Stimulated activated naive B cell treated with anti-CD40 and anti-IgM and Interleukin-4, amounts not matched to agents 10 μg/mL and 1 μg/mL and 100 μg/mL, for 72 hours (primary cell): ENCODE results near the gene HOXD9.

Experiments used
- ATAC-seq, 2 donors: fragments of 150-1000 bp; cut with Tn5 transposase; replicated peaks; 2 replicates each; pipeline ENCODE4 v1.10.0; 2021; ENCODE audit warnings: moderate library complexity in 1 of 2
- DNase-seq: peaks from one replicate; pipeline ENCODE4 v3.0.0; 2021
- H3K27ac Mint-ChIP-seq: one replicate; pipeline ENCODE4 v1.8.0; 2022; ENCODE audit warnings: mild to moderate bottlenecking, mixed read lengths
- H3K27me3 Mint-ChIP-seq, 2 donors: one replicate each; pipeline ENCODE4 v1.8.0; 2022; ENCODE audit warnings: mixed read lengths in 2 of 2
- H3K36me3 Mint-ChIP-seq, 2 donors: one replicate each; pipeline ENCODE4 v1.8.0; 2022; ENCODE audit warnings: mixed read lengths in 2 of 2, mild to moderate bottlenecking in 1 of 2
- H3K4me1 Mint-ChIP-seq, 2 donors: one replicate each; pipeline ENCODE4 v1.8.0; 2022; ENCODE audit warnings: mixed read lengths in 2 of 2, mild to moderate bottlenecking in 1 of 2
- H3K4me3 Mint-ChIP-seq, 2 donors: one replicate each; pipeline ENCODE4 v1.8.0; 2022; ENCODE audit warnings: mild to moderate bottlenecking in 2 of 2, mixed read lengths in 2 of 2, moderate library complexity in 1 of 2
- H3K9me3 Mint-ChIP-seq, 2 donors: one replicate each; pipeline ENCODE4 v1.8.0; 2022; ENCODE audit warnings: mixed read lengths in 2 of 2, mild to moderate bottlenecking in 1 of 2

Gene HOXD9

DNA sequence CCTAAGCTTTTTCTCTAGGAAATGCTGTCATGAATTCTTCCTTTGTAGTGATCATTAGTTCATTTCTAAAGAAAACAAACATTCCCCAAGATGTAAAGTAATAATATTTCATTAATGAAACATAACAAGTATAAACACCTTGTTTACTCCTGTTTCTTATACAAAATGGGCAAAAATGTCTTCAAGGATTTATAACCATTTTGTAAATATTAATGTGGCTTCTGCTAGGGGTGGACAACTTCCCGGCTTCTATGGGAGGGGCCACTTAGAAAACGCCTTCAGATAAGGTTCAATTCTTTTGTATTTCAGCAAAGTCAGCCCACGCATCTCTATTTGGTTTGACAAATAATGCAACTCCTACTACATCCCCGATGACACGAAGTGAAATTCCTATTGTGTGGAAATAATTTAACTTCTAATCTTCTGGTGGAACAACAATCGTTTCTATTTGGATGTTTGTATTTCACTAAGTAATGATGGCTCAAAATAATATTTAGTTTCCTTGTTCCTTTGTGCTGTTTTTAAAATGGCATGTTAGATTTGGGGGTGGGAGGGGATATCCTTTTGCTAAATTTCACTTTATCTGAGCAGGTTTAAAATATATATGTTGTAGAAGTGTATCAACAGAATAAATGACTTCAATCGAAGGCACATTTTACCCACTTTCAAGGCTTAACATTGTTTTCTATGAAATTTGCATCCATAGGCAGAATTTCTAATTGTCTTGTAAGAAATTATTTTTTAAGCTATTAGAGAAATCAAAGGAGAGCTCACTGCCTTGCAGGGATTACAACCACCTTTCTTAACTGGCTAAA, 51.3 kb downstream of the HOXD9 start:
- Mint-ChIP-seq H3K27me3 (peaks cover 78 to 85% of the 10 kb centered on the region in 2 donors), H3K36me3 (peaks cover 1 to 9% of the 10 kb centered on the region in 2 donors), H3K4me3 (no peak overlapping the region), H3K4me1 (peaks cover 8 to 20% of the 10 kb centered on the region in 2 donors), H3K9me3 (peaks cover 0 to 1% of the 10 kb centered on the region in 2 donors), H3K27ac (no peak overlapping the region)
- ATAC-seq, result no peak
- no peak for DNase-seq

DNA sequence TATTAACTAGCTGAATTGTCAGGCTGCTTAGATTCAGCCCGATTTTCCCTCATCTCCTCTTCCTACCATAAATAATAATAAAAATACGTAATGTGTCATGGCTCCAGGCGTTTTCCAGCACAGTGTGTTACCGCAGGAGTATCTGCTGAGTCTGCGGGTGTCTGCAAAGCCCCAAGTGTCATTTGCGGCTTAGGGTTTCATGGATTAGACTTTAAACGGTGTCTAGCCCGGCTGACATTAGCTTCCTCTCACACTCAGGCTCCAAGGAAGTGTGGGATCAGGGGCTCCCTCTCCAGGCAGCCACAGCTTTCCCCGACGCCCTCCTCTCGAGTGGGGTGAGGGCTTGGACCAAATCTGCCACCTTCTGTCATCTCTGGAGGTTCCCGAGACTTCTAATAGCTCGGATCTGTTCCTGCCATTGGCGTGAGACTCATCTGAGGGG, 51.9 kb downstream of the HOXD9 start:
- no peak overlapping the region for H3K4me3 Mint-ChIP-seq
- ATAC-seq (no peak), DNase-seq (no peak)
- H3K27me3 Mint-ChIP-seq, result peaks cover 82 to 86% of the 10 kb centered on the region in 2 donors
- H3K4me1 Mint-ChIP-seq, result peaks cover 8 to 20% of the 10 kb centered on the region in 2 donors
- H3K27ac Mint-ChIP-seq, result no peak overlapping the region
- H3K9me3 Mint-ChIP-seq, result peaks cover 0 to 1% of the 10 kb centered on the region in 2 donors
- H3K36me3 Mint-ChIP-seq, result peaks cover 1 to 9% of the 10 kb centered on the region in 2 donors
